GM12878 (cell line): ENCODE results near the gene UTP14A. TPM values are rescaled to one million over a fixed set of nuclear protein-coding genes. Genes with fewer than 3 reads are reported as not detected.

Experiments used
- ATAC-seq: fragments of 200-7000 bp; cut with Tn5 transposase; 3 replicates; pipeline ENCODE4 v1.9.1; 2020; ENCODE audit warnings: mild to moderate bottlenecking, moderate library complexity
- BruUV-seq: library from RNA; stranded (reverse); fragments of 400-500 nt; replicated peaks from 2 replicates; lab custom pipeline; 2021; lab: Mats Ljungman, UMichigan
- CTCF ChIA-PET: fragments of 300-600 bp; sonication (Branson Sonifier 250); formaldehyde crosslinking; extraction: SDS; loops from one replicate; lab custom pipeline; 2021; ENCODE audit warnings: inconsistent platforms; lab: Yijun Ruan, JAX
- POLR2A ChIA-PET: fragments of 350-600 bp; formaldehyde crosslinking; extraction: SDS; loops from one replicate; lab custom pipeline; 2021; ENCODE audit warnings: inconsistent platforms; lab: Charles Lee
- RAD21 ChIA-PET: fragments of 300-600 bp; sonication (Branson Sonifier 250); formaldehyde crosslinking; loops from one replicate; lab custom pipeline; 2023; ENCODE audit warnings: antibody characterized with exemption; ENCODE audit not compliant: unreplicated experiment; lab: Charles Lee
- SMC1A ChIA-PET: fragments of 300-600 bp; sonication (Branson Sonifier 250); formaldehyde crosslinking; loops from one replicate; lab custom pipeline; 2023; ENCODE audit not compliant: unreplicated experiment, uncharacterized antibody; lab: Charles Lee
- DNase-seq: peaks from one replicate; pipeline ENCODE4 v3.0.0-alpha.2; 2011; ENCODE audit warnings: low read depth, low spot score
- FAIRE-seq: peaks from 3 replicates; lab custom pipeline; 2011; peaks lifted over from hg19 to GRCh38; lab: Jason Lieb, UNC
- H2AFZ ChIP-seq: 2 replicates; pipeline ENCODE4 v1.6.0; 2011; ENCODE audit warnings: low read depth, low read length, control low read depth; ENCODE audit not compliant: control insufficient read depth
- H3K27ac ChIP-seq: 2 replicates; pipeline ENCODE4 v1.5.1; 2011; ENCODE audit warnings: control low read depth; ENCODE audit not compliant: control insufficient read depth, insufficient read depth
- H3K27me3 ChIP-seq, 2 experiments: replicated peaks in 1 of 2; 2 replicates each; pipeline versions ENCODE4 v1.6.0 to v1.6.1; 2011; ENCODE audit warnings: low read length in 1 of 2; ENCODE audit not compliant: control insufficient read depth in 2 of 2, insufficient read depth in 2 of 2
- H3K36me3 ChIP-seq, 2 experiments: 2 replicates each; pipeline ENCODE4 v1.5.1; 2011; ENCODE audit warnings: low read length in 1 of 2; ENCODE audit not compliant: control insufficient read depth in 2 of 2, insufficient read depth in 2 of 2
- H3K4me1 ChIP-seq: 2 replicates; pipeline ENCODE4 v1.6.1; 2011; ENCODE audit warnings: mild to moderate bottlenecking, low read length, moderate library complexity, mixed read lengths; ENCODE audit not compliant: control insufficient read depth, insufficient read depth
- H3K4me2 ChIP-seq: 2 replicates; pipeline ENCODE4 v1.6.0; 2011; ENCODE audit warnings: control low read depth; ENCODE audit not compliant: control insufficient read depth, insufficient read depth
- H3K4me3 ChIP-seq: fragments of 200-600 bp; sonication (generic); 2 replicates; pipeline ENCODE4 v1.5.1; 2016
- H3K79me2 ChIP-seq: 2 replicates; pipeline ENCODE4 v1.6.0; 2011; ENCODE audit warnings: low read length; ENCODE audit not compliant: control insufficient read depth, insufficient read depth
- H3K9ac ChIP-seq: 2 replicates; pipeline ENCODE4 v1.8.0; 2011; ENCODE audit warnings: low read length, control low read depth, mixed read lengths; ENCODE audit not compliant: control insufficient read depth, insufficient read depth
- H3K9me3 ChIP-seq: replicated peaks from 3 replicates; pipeline ENCODE4 v1.5.1; 2011; ENCODE audit warnings: mild to moderate bottlenecking, low read length; ENCODE audit not compliant: control insufficient read depth, insufficient read depth
- H4K20me1 ChIP-seq: 2 replicates; pipeline ENCODE4 v1.6.0; 2011; ENCODE audit not compliant: control insufficient read depth, insufficient read depth
- CREM ChIP-seq: IDR thresholded peaks from 2 replicates; pipeline ENCODE4 v1.6.1; 2014; ENCODE audit warnings: antibody characterized with exemption, low read depth
- CTCF ChIP-seq, 3 experiments: IDR thresholded peaks in 2 of 3; conservative IDR thresholded peaks in 1 of 3; 2 replicates each; pipeline ENCODE4 v1.5.1; 2011; ENCODE audit warnings: low read depth in 3 of 3, low read length in 3 of 3, mild to moderate bottlenecking in 3 of 3, control low read depth in 2 of 3, moderate library complexity in 2 of 3, inconsistent platforms in 1 of 3, mixed read lengths in 1 of 3; ENCODE audit not compliant: control insufficient read depth in 2 of 3, insufficient read depth in 1 of 3; ENCODE audit errors: extremely low read depth in 1 of 3
- EGR1 ChIP-seq, 2 experiments: IDR thresholded peaks; 1 replicate in 1 of 2; 2 replicates in 1 of 2; pipeline ENCODE4 v1.6.1; 2011 to 2012; ENCODE audit warnings: low read depth in 2 of 2, low read length in 2 of 2, borderline replicate concordance in 1 of 2, mild to moderate bottlenecking in 1 of 2, moderate library complexity in 1 of 2
- FOS ChIP-seq: IDR thresholded peaks from 3 replicates; pipeline ENCODE4 v1.6.1; 2011; ENCODE audit warnings: borderline replicate concordance; ENCODE audit not compliant: insufficient read length; ENCODE audit errors: extremely low read depth
- FOXK2 ChIP-seq: fragments of 450-650 bp; IDR thresholded peaks from 2 replicates; pipeline ENCODE4 v1.6.1; 2017; ENCODE audit warnings: mild to moderate bottlenecking, moderate library complexity
- GATAD2B ChIP-seq: fragments of 450-650 bp; conservative IDR thresholded peaks from 2 replicates; pipeline ENCODE4 v1.6.1; 2017; ENCODE audit warnings: low read depth, mild to moderate bottlenecking, moderate library complexity
- HDAC6 ChIP-seq: fragments of 200-600 bp; sonication (generic); IDR thresholded peaks from one replicate; pipeline ENCODE4 v1.8.0; 2017; ENCODE audit warnings: antibody characterized with exemption; ENCODE audit not compliant: unreplicated experiment
- LARP7 ChIP-seq: fragments of 450-650 bp; IDR thresholded peaks from 2 replicates; pipeline ENCODE4 v1.6.1; 2017; ENCODE audit warnings: mild to moderate bottlenecking
- MEF2A ChIP-seq: IDR thresholded peaks from 2 replicates; pipeline ENCODE4 v1.6.1; 2011; ENCODE audit warnings: low read depth, mild to moderate bottlenecking, low read length, moderate library complexity; ENCODE audit not compliant: insufficient read depth
- NFXL1 ChIP-seq: fragments of 450-650 bp; IDR thresholded peaks from 2 replicates; pipeline ENCODE4 v1.6.1; 2017; ENCODE audit warnings: antibody characterized with exemption, mild to moderate bottlenecking, borderline replicate concordance
- POLR2A ChIP-seq: IDR thresholded peaks from 2 replicates; pipeline ENCODE4 v1.6.1; 2011; ENCODE audit warnings: low read depth, mild to moderate bottlenecking, low read length
- RAD51 ChIP-seq: fragments of 450-650 bp; IDR thresholded peaks from 2 replicates; pipeline ENCODE4 v1.6.1; 2016; ENCODE audit warnings: moderate library complexity, mild to moderate bottlenecking, inconsistent platforms
- WRNIP1 ChIP-seq: IDR thresholded peaks from 2 replicates; pipeline ENCODE4 v1.6.1; 2011; ENCODE audit warnings: low read depth, low read length, improper control_type of control experiment, borderline replicate concordance
- ZNF207 ChIP-seq: fragments of 450-650 bp; IDR thresholded peaks from 2 replicates; pipeline ENCODE4 v1.6.1; 2014; ENCODE audit warnings: antibody characterized with exemption, mild to moderate bottlenecking, borderline replicate concordance
- WGBS: methylation state at CpG from one replicate; pipeline ENCODE4 v1.1.6; 2016; ENCODE audit warnings: low lambda C conversion rate; ENCODE audit not compliant: insufficient replicate concordance, insufficient coverage; ENCODE audit errors: missing lambda C conversion rate; 5-methylcytosine and 5-hydroxymethylcytosine counted together
- in situ Hi-C: fragments of 300-500 bp; cut with MboI; formaldehyde crosslinking; loops from 9 replicates; pipeline ENCODE4 v1.14.3; 2018; ENCODE audit warnings: mixed read lengths
- intact Hi-C: fragments of 100-400 bp; cut with micrococcal nuclease; formaldehyde crosslinking; loops from one replicate; pipeline ENCODE4 v1.14.2; 2022; ENCODE audit not compliant: unreplicated experiment
- polyA plus RNA-seq, 11 experiments: library from polyadenylated mRNA; depleted of rRNA in 4 of 11; unstranded in 6 of 11; stranded (reverse) in 5 of 11; fragments of >200 nt; fragmentation: Nextera tagmentation in 4 of 11; fragmentation: Illumina TruSeq in 1 of 11; extraction: Ambion mirVana in 4 of 11; extraction: Trizol in 1 of 11; gene quantifications; 1 replicate in 1 of 11; 2 replicates in 10 of 11; pipeline versions ENCODE4 v1.2.1 to v1.2.3, GENCODE V29; 2011 to 2016; ENCODE audit warnings: inconsistent platforms in 2 of 11, missing spikeins in 2 of 11, low read depth in 1 of 11
- total RNA-seq, 4 experiments: library from RNA; depleted of rRNA in 3 of 4; stranded (reverse); fragments of >200 nt in 3 of 4; fragmentation: Illumina TruSeq in 1 of 4; extraction: Trizol in 1 of 4; gene quantifications; 2 replicates each; pipeline versions ENCODE4 v1.2.1 to v1.2.3, GENCODE V29; 2013 to 2021

Gene UTP14A
- total and polyA plus RNA-seq, 10 of the 15 experiments (the other 5 are each of a cell fraction or from before 2014, with no cell fraction given) = 16.9 to 49.8 (median 31.4) TPM

GRCh38 chrX:129872524-129872923 is 33.4 kb upstream of the UTP14A start:
- BruUV-seq = no TSS peak
- 11% methylated on average over 2 of the region's 2 CpGs for WGBS
- POLR2A ChIA-PET = no interaction called here

GRCh38 chrX:129875669-129876068 is 30.3 kb upstream of the UTP14A start:
- RAD21 ChIA-PET = no interaction called here
- BruUV-seq = no TSS peak
- in situ Hi-C loops = no loop called here

More at GRCh38 chrX:129872524-129872923, 33.4 kb upstream of the UTP14A start:
- H3K4me3 ChIP-seq = no peak overlapping the region
- H3K4me1 ChIP-seq = no peaks in the 10 kb centered on the region
- H4K20me1 ChIP-seq = no peaks in the 10 kb centered on the region
- H3K9ac ChIP-seq = no peak overlapping the region
- no peaks in the 10 kb centered on the region for H3K9me3 ChIP-seq
- no peaks in the 10 kb centered on the region for H3K79me2 ChIP-seq
- ChIA-PET RAD21 (no interaction called here), SMC1A (interaction anchor here (0.7 kb wide), 1 partner anchor 270 kb away, joined by 3 read pairs; no protein-coding TSS in a partner anchor), CTCF (interaction anchor here (1.6 kb wide), 1 partner anchor 53 kb away, joined by 3 read pairs; no protein-coding TSS in a partner anchor)
- in situ Hi-C loops = no loop called here
- no peak for DNase-seq
- TF ChIP-seq WRNIP1 (no peak), FOXK2 (no peak), ZNF207 (no peak), FOS (no peak), CREM (no peak)
- no peak overlapping the region for H3K4me2 ChIP-seq
- no peak for ATAC-seq
- H3K27ac ChIP-seq = no peak overlapping the region
- no peaks in the 10 kb centered on the region for H3K36me3 ChIP-seq
- intact Hi-C loops = no loop called here
- no peak for FAIRE-seq
- no peak overlapping the region for H2AFZ ChIP-seq
- H3K27me3 ChIP-seq = no peaks in the 10 kb centered on the region; a peak in 2 of 4 replicates

More at GRCh38 chrX:129875669-129876068, 30.3 kb upstream of the UTP14A start:
- Histone ChIP-seq H3K79me2 (no peaks in the 10 kb centered on the region), H3K9ac (no peak overlapping the region), H3K36me3 (no peaks in the 10 kb centered on the region), H3K9me3 (no peaks in the 10 kb centered on the region), H3K4me2 (no peak overlapping the region), H4K20me1 (no peaks in the 10 kb centered on the region), H3K27ac (no peak overlapping the region), H3K4me1 (no peaks in the 10 kb centered on the region), H2AFZ (no peak overlapping the region), H3K27me3 (no peaks in the 10 kb centered on the region; a peak in 2 of 4 replicates), H3K4me3 (no peak overlapping the region)
- ATAC-seq = no peak
- no peak for FAIRE-seq
- ChIA-PET SMC1A (no interaction called here), CTCF (no interaction called here), POLR2A (no interaction called here)
- intact Hi-C loops = no loop called here
- TF ChIP-seq EGR1 (IDR thresholded peaks at IDR 0.05; ENCODE audit: borderline replicate concordance in 1 of 2, low read depth in 2 of 2, low read length in 2 of 2) = no peak
- TF ChIP-seq NFXL1 = no peak
- no peak for TF ChIP-seq CTCF (IDR thresholded peaks at IDR 0.05 in 2 of 3, conservative IDR thresholded peaks at IDR 0.05 in 1 of 3; ENCODE audit: control insufficient read depth in 2 of 3, extremely low read depth in 1 of 3, insufficient read depth in 1 of 3, low read depth in 3 of 3, low read length in 3 of 3)
- TF ChIP-seq RAD51 = no peak
- TF ChIP-seq POLR2A = no peak
- TF ChIP-seq FOXK2 = no peak
- TF ChIP-seq LARP7 = no peak
- TF ChIP-seq MEF2A = no peak
- TF ChIP-seq GATAD2B = no peak
- TF ChIP-seq HDAC6 = no peak
- DNase-seq = no peak
- WGBS = 0% methylated on average over 3 of the region's 3 CpGs
